Endothelial cell of umbilical vein (primary cell): ENCODE data around the gene STN1. TPM values are rescaled to one million over a fixed set of nuclear protein-coding genes. Genes with fewer than 3 reads are reported as not detected.
A peak's percentile ranks its signal among the peaks of the same experiment; 100 is the strongest.

Experiments
- BruUV-seq: library from RNA; stranded (reverse); fragments of 400-500 nt; replicated peaks from 2 replicates; lab custom pipeline; 2021; lab: Mats Ljungman, UMichigan
- CTCF ChIA-PET: fragments of 300-600, 350-600 bp; sonication (Branson Sonifier 250); formaldehyde crosslinking; loops from one replicate; lab custom pipeline; 2021; ENCODE audit warnings: antibody characterized with exemption, inconsistent platforms; lab: Charles Lee
- POLR2A ChIA-PET: fragments of 300-600, 350-600 bp; sonication (Branson Sonifier 250); formaldehyde crosslinking; loops from one replicate; lab custom pipeline; 2021; ENCODE audit warnings: antibody characterized with exemption, inconsistent platforms; lab: Charles Lee
- DNase-seq: peaks from one replicate; pipeline ENCODE4 v3.0.0-alpha.2; 2011; ENCODE audit warnings: low read depth, low spot score
- FAIRE-seq: peaks from 2 replicates; lab custom pipeline; 2011; peaks lifted over from hg19 to GRCh38; lab: Jason Lieb, UNC
- H2AFZ ChIP-seq: 2 replicates; pipeline ENCODE4 v1.6.0; 2012; ENCODE audit warnings: low read depth, low read length, control low read depth, inconsistent platforms
- H3K27ac ChIP-seq: 2 replicates; pipeline ENCODE4 v1.5.1; 2011; ENCODE audit warnings: low read depth, mild to moderate bottlenecking, control low read depth, low read length, moderate library complexity; ENCODE audit not compliant: insufficient read depth
- H3K27me3 ChIP-seq, 2 experiments: 2 replicates each; pipeline versions ENCODE4 v1.6.0 to v1.6.1; 2011; ENCODE audit warnings: low read length in 2 of 2, mixed read lengths in 1 of 2; ENCODE audit not compliant: control insufficient read depth in 2 of 2, insufficient read depth in 2 of 2
- H3K36me3 ChIP-seq, 2 experiments: 2 replicates in 1 of 2; 3 replicates in 1 of 2; pipeline ENCODE4 v1.5.1; 2011; ENCODE audit warnings: low read length in 2 of 2, mild to moderate bottlenecking in 1 of 2, moderate library complexity in 1 of 2; ENCODE audit not compliant: control insufficient read depth in 2 of 2, insufficient read depth in 2 of 2; ENCODE audit errors: extremely low read depth in 1 of 2
- H3K4me1 ChIP-seq: 3 replicates; pipeline ENCODE4 v1.5.1; 2011; ENCODE audit warnings: mild to moderate bottlenecking, low read length; ENCODE audit not compliant: control insufficient read depth, insufficient read depth; ENCODE audit errors: extremely low read depth
- H3K4me2 ChIP-seq: 2 replicates; pipeline ENCODE4 v1.6.1; 2011; ENCODE audit warnings: low read length, control low read depth, mixed read lengths; ENCODE audit not compliant: insufficient read depth
- H3K4me3 ChIP-seq, 3 experiments: fragments of 200-600 bp in 1 of 3; sonication (generic), shearing (Covaris generic) in 1 of 3; replicated peaks in 1 of 3; 2 replicates each; pipeline ENCODE4 v1.5.1; 2011 to 2016; ENCODE audit warnings: control low read depth in 3 of 3, low read length in 3 of 3, mild to moderate bottlenecking in 2 of 3, inconsistent platforms in 1 of 3, low read depth in 1 of 3, moderate library complexity in 1 of 3; ENCODE audit not compliant: insufficient read depth in 1 of 3
- H3K79me2 ChIP-seq: 2 replicates; pipeline ENCODE4 v1.6.0; 2012; ENCODE audit warnings: low read length, inconsistent platforms; ENCODE audit not compliant: control insufficient read depth, insufficient read depth
- H3K9ac ChIP-seq: replicated peaks from 2 replicates; pipeline ENCODE3; 2011; ENCODE audit warnings: low read length, control low read depth; ENCODE audit not compliant: insufficient read depth; ENCODE audit errors: extremely low read depth
- H3K9me1 ChIP-seq: replicated peaks from 3 replicates; pipeline ENCODE4 v1.6.0; 2011; ENCODE audit warnings: mild to moderate bottlenecking, low read length; ENCODE audit not compliant: control insufficient read depth, insufficient read depth; ENCODE audit errors: extremely low read depth
- H3K9me3 ChIP-seq: replicated peaks from 2 replicates; pipeline ENCODE4 v1.5.1; 2012; ENCODE audit warnings: low read length, inconsistent platforms; ENCODE audit not compliant: control insufficient read depth, insufficient read depth
- H4K20me1 ChIP-seq: replicated peaks from 2 replicates; pipeline ENCODE3; 2011; ENCODE audit warnings: mild to moderate bottlenecking, low read length; ENCODE audit not compliant: control insufficient read depth, insufficient read depth; ENCODE audit errors: extremely low read depth
- CTCF ChIP-seq, 2 donors: IDR thresholded peaks; 1 replicate in 1 of 2; 2 replicates in 1 of 2; pipeline ENCODE4 v1.5.1; 2011; ENCODE audit warnings: low read length in 2 of 2, mild to moderate bottlenecking in 2 of 2, moderate library complexity in 2 of 2, control low read depth in 1 of 2, inconsistent platforms in 1 of 2, low read depth in 1 of 2; ENCODE audit not compliant: insufficient read depth in 1 of 2; ENCODE audit errors: extremely low read depth in 1 of 2
- EZH2 ChIP-seq: IDR thresholded peaks from 2 replicates; pipeline ENCODE4 v1.6.1; 2012; ENCODE audit warnings: borderline replicate concordance, low read depth, mild to moderate bottlenecking, moderate library complexity, low read length, inconsistent platforms; ENCODE audit not compliant: severe bottlenecking
- FOS ChIP-seq: IDR thresholded peaks from 2 replicates; pipeline ENCODE4 v1.6.1; 2011; ENCODE audit warnings: mild to moderate bottlenecking, low read length, moderate library complexity, borderline replicate concordance; ENCODE audit not compliant: insufficient read depth
- GATA2 ChIP-seq: IDR thresholded peaks from 2 replicates; pipeline ENCODE4 v1.7.0; 2011; ENCODE audit warnings: low read depth, mild to moderate bottlenecking, moderate library complexity, mixed read lengths, low read length; ENCODE audit not compliant: insufficient read length, insufficient read depth
- JUN ChIP-seq: IDR thresholded peaks from 2 replicates; pipeline ENCODE4 v1.6.1; 2011; ENCODE audit warnings: borderline replicate concordance, low read depth; ENCODE audit not compliant: insufficient read length, insufficient read depth
- MAX ChIP-seq: IDR thresholded peaks from 2 replicates; pipeline ENCODE4 v1.6.1; 2011; ENCODE audit not compliant: insufficient read depth, insufficient read length
- MYC ChIP-seq: IDR thresholded peaks from one replicate; pipeline ENCODE4 v1.6.1; 2011; ENCODE audit warnings: mild to moderate bottlenecking, low read depth, low read length
- POLR2A ChIP-seq: IDR thresholded peaks from 2 replicates; pipeline ENCODE4 v1.6.1; 2012; ENCODE audit warnings: low read depth, mild to moderate bottlenecking, control low read depth, low read length
- POLR2AphosphoS5 ChIP-seq: IDR thresholded peaks from 2 replicates; pipeline ENCODE4 v1.6.1; 2012; ENCODE audit warnings: low read depth, mild to moderate bottlenecking, control low read depth, low read length, moderate library complexity; ENCODE audit not compliant: insufficient read depth
- dilution Hi-C: fragments of 300-500 bp; cut with MboI; formaldehyde crosslinking; loops from one replicate; pipeline ENCODE4 v1.15.0; 2019; ENCODE audit warnings: low sequenced_read_pairs; ENCODE audit not compliant: extremely low pct_ligation_motif_present
- intact Hi-C: fragments of 100-400 bp; cut with micrococcal nuclease; formaldehyde crosslinking; loops from one replicate; pipeline ENCODE4 v1.10.0; 2022
- polyA plus RNA-seq, 4 experiments: library from polyadenylated mRNA; depleted of rRNA in 3 of 4; stranded (reverse) in 3 of 4; unstranded in 1 of 4; fragments of >200 nt; gene quantifications; 2 replicates each; pipeline versions ENCODE4 v1.2.1 to v1.2.3, GENCODE V29; 2011 to 2012; ENCODE audit warnings: missing spikeins in 1 of 4
- total RNA-seq: library from RNA; stranded (reverse); gene quantifications from 2 replicates; pipeline ENCODE4 v1.2.3, GENCODE V29; 2021

Gene STN1
- total and polyA plus RNA-seq, 2 donors (not counting 3 experiments of a cell fraction or from before 2014, with no cell fraction given) = 10.8 to 15.3 TPM

- DNase-seq (no peak), FAIRE-seq (peak; percentile 40)
- Histone ChIP-seq H2AFZ (no peak overlapping the region), H3K27ac (no peak overlapping the region), H3K4me1 (no peaks in the 10 kb centered on the region), H3K9me3 (no peaks in the 10 kb centered on the region), H4K20me1 (no peaks in the 10 kb centered on the region), H3K4me2 (no peak overlapping the region), H3K36me3 (no peaks in the 10 kb centered on the region), H3K9ac (no peak overlapping the region), H3K4me3 (no peak overlapping the region), H3K9me1 (no peaks in the 10 kb centered on the region), H3K79me2 (no peaks in the 10 kb centered on the region), H3K27me3 (peaks cover 0 to 1% of the 10 kb centered on the region in 2 experiments)
- ChIA-PET POLR2A (no interaction called here), CTCF (interaction anchor here (1.4 kb wide), 1 partner anchor 39 kb away, joined by 3 read pairs; no protein-coding TSS in a partner anchor)
- dilution Hi-C loops (no loop called here), intact Hi-C loops (no loop called here)
- BruUV-seq = no TSS peak
- TF ChIP-seq POLR2A (no peak), JUN (no peak), MYC (no peak), EZH2 (no peak), POLR2AphosphoS5 (no peak), MAX (no peak), FOS (no peak), CTCF (IDR thresholded peaks at IDR 0.05; ENCODE audit: extremely low read depth in 1 of 2, insufficient read depth in 1 of 2, low read depth in 1 of 2, low read length in 2 of 2) (no peak), GATA2 (no peak)
These were observed 30.0 kb upstream of the STN1 start for GRCh38 chr10:103947799-103948516.
